ENCODE results near the gene MYOCD. TPM values are rescaled to one million over a fixed set of nuclear protein-coding genes. Genes with fewer than 3 reads are reported as not detected.

Gene MYOCD
- total and polyA plus RNA-seq, 4 donors, result 0.05 to 0.59 (median 0.23) TPM

GRCh38 chr17:12627781-12628451, 37.8 kb upstream of the MYOCD start:
- Histone ChIP-seq H3K4me1 (ENCODE audit: control insufficient read depth in 4 of 4, insufficient read depth in 4 of 4, low read length in 3 of 4) (no peaks in the 10 kb centered on the region), H3K4me3 (ENCODE audit: low read depth in 1 of 3, low read length in 3 of 3) (no peak overlapping the region), H3K36me3 (ENCODE audit: control insufficient read depth in 4 of 4, insufficient read depth in 3 of 4, low read depth in 1 of 4, low read length in 3 of 4) (no peaks in the 10 kb centered on the region), H3K9ac (ENCODE audit: low read depth in 1 of 2, low read length in 2 of 2) (no peak overlapping the region), H3K27ac (ENCODE audit: low read depth in 1 of 2, low read length in 2 of 2) (no peak overlapping the region), H3K27me3 (ENCODE audit: control insufficient read depth in 4 of 4, insufficient read depth in 4 of 4, low read length in 3 of 4) (peaks cover 0 to 8% (median 2%) of the 10 kb centered on the region in 4 donors), H3K9me3 (ENCODE audit: control insufficient read depth in 4 of 4, low read length in 3 of 4) (no peaks in the 10 kb centered on the region)
- WGBS, result 67% methylated on average over 5 of the region's 5 CpGs
- DNase-seq (ENCODE audit: low spot score), result no peak
- TF ChIP-seq SP1 (IDR thresholded peaks at IDR 0.05) (no peak), MAX (IDR thresholded peaks at IDR 0.05) (no peak), ATF3 (IDR thresholded peaks at IDR 0.05) (no peak)

- no peak for DNase-seq (ENCODE audit: low spot score)
- WGBS, result 74% methylated on average over 6 of the region's 6 CpGs
- Histone ChIP-seq H3K4me1 (ENCODE audit: control insufficient read depth in 4 of 4, insufficient read depth in 4 of 4, low read length in 3 of 4) (no peaks in the 10 kb centered on the region), H3K9me3 (ENCODE audit: control insufficient read depth in 4 of 4, low read length in 3 of 4) (no peaks in the 10 kb centered on the region), H3K9ac (ENCODE audit: low read depth in 1 of 2, low read length in 2 of 2) (no peak overlapping the region), H3K27ac (ENCODE audit: low read depth in 1 of 2, low read length in 2 of 2) (no peak overlapping the region), H3K36me3 (ENCODE audit: control insufficient read depth in 4 of 4, insufficient read depth in 3 of 4, low read depth in 1 of 4, low read length in 3 of 4) (no peaks in the 10 kb centered on the region), H3K4me3 (ENCODE audit: low read depth in 1 of 3, low read length in 3 of 3) (no peak overlapping the region), H3K27me3 (ENCODE audit: control insufficient read depth in 4 of 4, insufficient read depth in 4 of 4, low read length in 3 of 4) (peaks cover 0 to 10% (median 4%) of the 10 kb centered on the region in 4 donors)
- no peak for TF ChIP-seq FOXA1 (IDR thresholded peaks at IDR 0.05)
- TF ChIP-seq RXRA (IDR thresholded peaks at IDR 0.05), result no peak
- no peak for TF ChIP-seq EGR1 (IDR thresholded peaks at IDR 0.05; ENCODE audit: low read depth in 2 of 2)
Observed at GRCh38 chr17:12631076-12631475, 34.6 kb upstream of the MYOCD start.

- TF ChIP-seq FOXA2 (IDR thresholded peaks at IDR 0.05) (no peak), YY1 (IDR thresholded peaks at IDR 0.05) (no peak), SP1 (IDR thresholded peaks at IDR 0.05) (no peak), EGR1 (IDR thresholded peaks at IDR 0.05; ENCODE audit: low read depth in 2 of 2) (no peak), ATF3 (IDR thresholded peaks at IDR 0.05) (no peak)
- Histone ChIP-seq H3K27ac (ENCODE audit: low read depth in 1 of 2, low read length in 2 of 2) (no peak overlapping the region), H3K4me1 (ENCODE audit: control insufficient read depth in 4 of 4, insufficient read depth in 4 of 4, low read length in 3 of 4) (no peaks in the 10 kb centered on the region), H3K4me3 (ENCODE audit: low read depth in 1 of 3, low read length in 3 of 3) (no peak overlapping the region), H3K27me3 (ENCODE audit: control insufficient read depth in 4 of 4, insufficient read depth in 4 of 4, low read length in 3 of 4) (peaks cover 0 to 10% (median 4%) of the 10 kb centered on the region in 4 donors), H3K9ac (ENCODE audit: low read depth in 1 of 2, low read length in 2 of 2) (no peak overlapping the region), H3K9me3 (ENCODE audit: control insufficient read depth in 4 of 4, low read length in 3 of 4) (no peaks in the 10 kb centered on the region), H3K36me3 (ENCODE audit: control insufficient read depth in 4 of 4, insufficient read depth in 3 of 4, low read depth in 1 of 4, low read length in 3 of 4) (no peaks in the 10 kb centered on the region)
- WGBS, result 82% methylated on average over 5 of the region's 5 CpGs
- DNase-seq (ENCODE audit: low spot score), result no peak
Observed at GRCh38 chr17:12632785-12633184, 32.9 kb upstream of the MYOCD start.

- H3K36me3 ChIP-seq (ENCODE audit: control insufficient read depth in 4 of 4, insufficient read depth in 3 of 4, low read depth in 1 of 4, low read length in 3 of 4), result no peaks in the 10 kb centered on the region
- H3K27me3 ChIP-seq (ENCODE audit: control insufficient read depth in 4 of 4, insufficient read depth in 4 of 4, low read length in 3 of 4), result peaks cover 0 to 8% (median 4%) of the 10 kb centered on the region in 4 donors
- no peak for TF ChIP-seq EGR1 (IDR thresholded peaks at IDR 0.05; ENCODE audit: low read depth in 2 of 2)
- no peak for TF ChIP-seq HNF4G (IDR thresholded peaks at IDR 0.05)
- TF ChIP-seq REST (IDR thresholded peaks at IDR 0.05), result no peak
- no peak for TF ChIP-seq NR2F2 (IDR thresholded peaks at IDR 0.05)
- no peak for TF ChIP-seq HNF4A (conservative IDR thresholded peaks at IDR 0.05)
- no peak for TF ChIP-seq FOXA1 (IDR thresholded peaks at IDR 0.05)
- TF ChIP-seq ATF3 (IDR thresholded peaks at IDR 0.05), result no peak
- no peak for TF ChIP-seq RXRA (IDR thresholded peaks at IDR 0.05)
- TF ChIP-seq FOXA2 (IDR thresholded peaks at IDR 0.05), result no peak
- no peak for TF ChIP-seq GABPA (IDR thresholded peaks at IDR 0.05 in 1 of 2, conservative IDR thresholded peaks at IDR 0.05 in 1 of 2)
- TF ChIP-seq MAX (IDR thresholded peaks at IDR 0.05), result no peak
- no peak for TF ChIP-seq JUND (IDR thresholded peaks at IDR 0.05)
- no peak for TF ChIP-seq TAF1 (conservative IDR thresholded peaks at IDR 0.05)
- no peak for TF ChIP-seq YY1 (IDR thresholded peaks at IDR 0.05)
- no peak overlapping the region for H3K9ac ChIP-seq (ENCODE audit: low read depth in 1 of 2, low read length in 2 of 2)
- H3K27ac ChIP-seq (ENCODE audit: low read depth in 1 of 2, low read length in 2 of 2), result no peak overlapping the region
- no peaks in the 10 kb centered on the region for H3K9me3 ChIP-seq (ENCODE audit: control insufficient read depth in 4 of 4, low read length in 3 of 4)
- H3K4me1 ChIP-seq (ENCODE audit: control insufficient read depth in 4 of 4, insufficient read depth in 4 of 4, low read length in 3 of 4), result no peaks in the 10 kb centered on the region
- 10% methylated on average over 11 of the region's 11 CpGs for WGBS
- no peak for DNase-seq (ENCODE audit: low spot score)
- no peak overlapping the region for H3K4me3 ChIP-seq (ENCODE audit: low read depth in 1 of 3, low read length in 3 of 3)
Observed at GRCh38 chr17:12634789-12635414, 30.8 kb upstream of the MYOCD start.
